Measurements from ENCODE around the gene MTOR.

- TF ChIP-seq CTCF (IDR thresholded peaks at IDR 0.05) (no peak), POLR2A (IDR thresholded peaks at IDR 0.05) (no peak)
Observed at GRCh38 chr1:11193376-11193775, 69.0 kb downstream of the MTOR start.
